ENCODE results near the gene CACNA1B.

CACNA1B gene

GRCh38 chr9:137924169-137924568, 46.6 kb downstream of the CACNA1B start:
- no peak for DNase-seq

DNA sequence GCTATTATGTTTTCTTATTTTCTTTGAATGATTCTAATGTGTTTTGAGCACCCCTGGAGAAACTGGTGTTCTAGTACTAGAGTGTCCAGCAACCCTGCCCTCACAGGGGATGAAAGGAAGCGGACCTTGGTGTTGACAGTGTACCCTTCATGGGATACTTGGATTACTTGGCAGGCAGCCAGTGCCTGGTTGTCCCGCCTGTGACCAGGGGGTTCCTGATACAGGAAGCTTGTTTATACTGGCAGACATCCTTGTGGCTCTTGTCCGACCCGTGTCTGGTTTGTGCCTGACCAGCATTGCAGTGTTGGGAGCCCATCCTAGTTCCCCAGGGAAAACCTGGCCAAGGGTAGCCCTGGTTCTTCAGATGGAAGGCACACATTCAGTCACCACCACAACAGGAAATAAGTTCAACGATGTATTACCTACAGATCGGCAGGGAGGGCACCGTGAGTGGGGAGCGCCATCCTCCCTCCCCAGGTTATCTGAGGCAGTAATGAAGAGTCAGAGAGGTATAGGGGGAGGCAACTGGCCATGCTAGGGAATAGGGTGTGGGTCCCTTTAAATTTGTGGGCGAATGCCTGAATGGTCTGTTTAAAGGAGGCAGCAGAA, 47.3 kb downstream of the CACNA1B start:
- DNase-seq, result no peak

DNA sequence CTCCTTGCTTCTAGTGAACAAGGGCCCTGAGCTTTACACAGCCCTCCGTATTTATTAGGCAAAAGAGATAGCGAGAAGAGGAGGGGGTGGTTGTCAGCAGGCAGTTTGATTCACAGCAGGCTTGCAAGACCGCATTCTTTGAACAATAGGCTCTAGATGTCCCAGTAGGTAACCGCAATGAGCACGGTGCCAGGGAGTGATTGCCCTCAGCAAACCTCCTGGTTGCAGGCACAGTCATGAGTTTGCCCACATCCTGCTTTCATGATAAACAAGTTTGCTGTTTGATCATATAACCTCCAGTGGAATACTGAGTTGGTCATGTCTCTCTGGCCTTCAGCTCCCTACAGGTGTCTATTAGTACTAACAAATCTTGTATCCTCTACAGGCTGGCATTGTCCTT, 66.1 kb downstream of the CACNA1B start:
- no peak for DNase-seq

- no peak for DNase-seq
Observed at GRCh38 chr9:137945581-137945980, 68.0 kb downstream of the CACNA1B start.

- no peak for DNase-seq
Observed at GRCh38 chr9:137946993-137947392, 69.4 kb downstream of the CACNA1B start.

- no peak for DNase-seq
Observed at GRCh38 chr9:137948642-137949041, 71.1 kb downstream of the CACNA1B start.

- no peak for DNase-seq
Observed at GRCh38 chr9:137949260-137949659, 71.7 kb downstream of the CACNA1B start.

DNA sequence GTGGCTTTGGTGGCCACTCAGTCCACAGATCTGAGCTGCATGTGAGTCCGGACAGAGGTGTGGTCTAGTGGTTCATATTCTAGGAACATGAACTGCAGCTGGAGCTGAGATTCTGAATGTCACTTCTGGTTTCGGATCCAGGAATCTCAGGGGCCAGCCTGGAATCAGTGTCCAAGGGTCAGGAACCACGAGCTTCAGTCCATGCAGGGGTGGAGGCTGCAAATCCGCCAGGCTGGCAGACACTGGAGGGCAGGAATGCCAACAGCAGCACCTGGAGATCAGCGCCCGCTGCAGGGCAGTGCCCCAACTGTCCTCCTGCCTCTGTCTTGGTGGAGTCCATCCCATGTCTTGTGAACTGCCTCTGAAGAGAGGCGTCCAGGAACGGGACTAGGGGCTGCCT, 73.5 kb downstream of the CACNA1B start:
- DNase-seq, result no peak

DNA sequence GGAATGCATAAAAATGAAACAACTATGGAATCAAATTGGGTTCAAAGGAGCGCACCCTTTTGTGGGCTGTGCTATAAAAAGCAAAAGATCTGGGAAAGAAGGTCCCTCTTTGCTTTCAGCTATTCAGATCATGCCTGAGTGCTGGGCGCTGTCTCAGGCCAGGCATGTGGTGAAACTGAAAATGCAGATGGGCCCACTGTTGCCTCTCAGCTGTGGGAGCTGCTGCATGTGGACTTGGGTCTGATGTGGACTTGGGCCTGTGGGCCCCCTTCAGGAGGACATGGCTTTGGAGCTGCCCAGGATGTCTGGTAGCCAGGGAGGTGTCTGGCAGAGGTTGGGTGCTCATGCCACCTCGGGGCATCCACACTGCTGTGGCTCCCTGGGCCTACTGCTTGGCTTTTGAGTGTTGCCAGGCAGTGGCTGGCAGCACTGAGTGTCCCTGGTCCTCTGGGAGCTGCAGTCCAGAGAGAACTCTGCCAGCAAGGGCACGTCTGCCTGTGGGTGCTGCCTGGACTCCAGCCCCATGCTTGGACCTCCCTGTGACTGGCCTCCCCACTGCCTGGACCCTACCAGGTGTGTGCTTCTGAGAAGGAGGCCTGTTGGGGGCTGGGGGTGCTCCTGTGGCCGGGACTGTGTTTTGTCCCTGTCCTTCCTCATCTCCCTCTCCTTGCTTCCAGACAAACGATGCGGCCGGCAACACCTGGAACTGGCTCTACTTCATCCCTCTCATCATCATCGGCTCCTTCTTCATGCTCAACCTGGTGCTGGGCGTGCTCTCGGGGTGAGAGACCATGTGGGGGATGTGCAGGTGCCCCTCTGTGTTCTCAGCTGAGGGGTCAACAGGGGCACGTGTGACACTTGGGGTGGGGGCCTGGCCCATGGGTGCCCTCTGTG, 74.3 kb downstream of the CACNA1B start:
- no peak for DNase-seq

GRCh38 chr9:137952976-137953666, 75.5 kb downstream of the CACNA1B start:
- no peak for DNase-seq

DNA sequence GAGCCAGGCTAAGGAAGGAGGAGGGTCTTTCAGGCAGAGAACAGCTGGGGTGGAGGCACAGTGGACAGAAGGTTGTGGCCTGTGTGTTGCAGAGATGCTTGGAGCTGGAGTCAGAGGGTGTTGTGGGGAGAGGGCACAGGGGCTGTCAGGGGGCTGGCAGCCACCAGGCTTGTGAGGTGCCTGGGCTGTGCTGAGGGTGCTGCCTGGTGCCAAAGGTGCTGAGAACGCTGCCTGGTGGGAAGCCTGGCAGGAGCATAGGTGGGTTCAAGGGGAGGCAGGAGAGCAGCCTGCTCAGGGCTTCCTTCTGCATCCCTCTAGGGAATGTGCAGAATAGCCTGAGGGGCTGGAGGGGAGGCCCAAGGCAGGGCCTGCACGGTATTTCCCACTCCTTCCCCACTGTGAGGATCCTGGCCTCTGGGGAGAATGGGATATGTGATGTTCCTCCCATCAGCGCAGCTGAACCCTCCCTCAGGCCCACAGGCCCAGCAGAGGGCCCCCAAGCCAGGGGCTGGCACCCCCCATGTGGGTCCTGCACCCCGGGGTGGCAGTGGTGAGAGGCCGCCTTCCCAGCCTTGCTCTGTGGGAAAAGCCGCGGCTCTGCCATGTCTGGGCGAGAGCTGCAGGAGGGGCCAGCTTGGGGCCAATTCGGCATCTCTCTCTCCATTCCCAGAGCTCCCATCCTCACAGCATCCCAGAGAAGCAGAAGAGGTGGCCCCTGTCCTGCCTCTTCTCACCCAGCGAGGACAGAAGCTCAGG, 76.3 kb downstream of the CACNA1B start:
- no peak for DNase-seq

GRCh38 chr9:137955224-137955570, 77.6 kb downstream of the CACNA1B start:
- DNase-seq, result no peak

GRCh38 chr9:137955586-137955985, 78.0 kb downstream of the CACNA1B start:
- no peak for DNase-seq

DNA sequence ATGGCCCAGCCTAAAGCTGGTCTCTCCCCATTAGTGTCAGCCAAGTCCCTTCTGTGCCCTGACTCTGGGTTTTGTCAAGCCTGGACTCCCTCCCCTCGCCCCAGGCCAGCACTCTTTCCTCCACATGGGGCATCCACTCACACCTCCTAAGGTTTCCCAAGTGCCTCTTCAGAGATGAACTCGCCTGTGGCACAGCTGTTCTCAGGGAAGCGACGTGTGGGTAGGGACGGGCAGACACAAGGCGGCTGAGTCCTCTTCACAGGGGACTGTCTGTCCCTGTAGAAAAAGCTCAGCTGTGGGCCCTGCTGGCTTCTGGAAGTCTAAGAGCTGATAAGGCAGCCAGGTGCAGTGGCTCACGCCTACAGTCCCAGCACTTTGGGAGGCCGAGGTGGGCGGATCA, 78.5 kb downstream of the CACNA1B start:
- no peak for DNase-seq

DNA sequence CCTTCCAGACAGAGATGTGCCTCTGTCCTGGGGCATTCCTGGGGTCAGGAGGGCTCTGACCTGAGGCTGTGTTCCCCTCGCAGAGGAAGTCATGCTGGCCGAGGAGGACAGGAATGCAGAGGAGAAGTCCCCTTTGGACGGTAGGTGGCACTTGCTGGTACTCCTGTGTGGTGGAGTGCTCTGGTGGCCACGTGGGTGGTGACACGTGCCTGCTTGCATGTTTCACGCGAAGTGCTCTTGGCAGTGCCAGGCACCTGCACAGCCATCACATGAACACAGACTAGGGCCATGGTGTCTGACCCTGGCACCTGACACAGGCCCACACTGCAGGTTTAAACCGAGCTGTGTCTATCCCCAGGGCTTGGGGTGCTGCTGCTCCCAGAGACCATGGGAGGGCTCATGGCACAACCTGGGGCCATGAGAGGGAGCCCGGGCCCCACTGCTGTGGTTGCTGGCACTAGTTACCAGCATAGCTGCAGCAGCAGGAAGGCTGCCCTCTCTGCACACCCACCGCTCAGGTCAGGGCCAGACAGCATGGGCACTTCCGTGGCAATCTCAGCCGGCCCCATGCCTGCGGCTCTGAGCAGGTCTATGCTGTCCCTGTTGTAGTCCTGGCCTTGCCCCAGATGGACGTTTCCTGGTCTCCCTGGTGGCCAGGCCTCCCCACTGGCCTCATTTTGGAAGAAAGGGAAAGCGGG, 79.3 kb downstream of the CACNA1B start:
- DNase-seq, result no peak

DNA sequence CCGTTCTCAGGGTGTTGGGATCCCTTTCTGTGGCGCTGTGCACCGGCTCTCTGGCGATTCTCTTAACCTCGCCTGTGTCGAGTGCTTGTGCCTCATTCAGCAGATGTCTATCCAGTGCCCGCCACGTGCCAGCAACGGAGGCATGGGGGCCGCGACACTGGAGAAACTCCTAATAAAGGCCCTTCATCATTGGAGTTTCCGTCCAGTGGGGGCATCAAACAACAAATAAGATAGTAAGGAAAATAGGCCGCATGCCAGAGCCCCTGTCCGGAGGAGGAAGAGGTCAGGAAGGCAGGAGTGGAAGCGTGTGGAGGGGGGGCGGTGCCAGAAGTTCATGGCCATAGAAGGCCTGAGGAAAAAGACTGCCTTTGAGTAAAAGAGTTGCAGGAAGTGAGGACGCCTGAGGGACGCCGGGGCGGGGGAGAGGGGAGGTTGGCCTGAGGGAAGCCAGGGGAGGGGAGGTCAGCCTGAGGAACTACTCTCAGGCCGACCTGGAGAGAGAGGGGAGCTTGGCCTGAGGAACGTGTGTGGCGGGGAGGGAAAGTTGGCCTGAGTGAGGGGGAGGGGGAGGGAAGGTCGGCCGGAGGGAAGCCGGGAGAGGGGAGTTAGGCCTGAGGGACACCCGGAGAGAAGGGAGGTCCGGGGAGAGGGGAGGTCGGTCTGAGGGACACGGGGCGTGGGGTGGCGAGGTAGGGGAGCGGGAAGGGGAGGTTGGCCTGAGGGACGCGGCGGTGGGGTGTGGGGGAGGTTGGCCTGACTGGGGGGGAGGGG, 82.2 kb downstream of the CACNA1B start:
- no peak for DNase-seq

DNA sequence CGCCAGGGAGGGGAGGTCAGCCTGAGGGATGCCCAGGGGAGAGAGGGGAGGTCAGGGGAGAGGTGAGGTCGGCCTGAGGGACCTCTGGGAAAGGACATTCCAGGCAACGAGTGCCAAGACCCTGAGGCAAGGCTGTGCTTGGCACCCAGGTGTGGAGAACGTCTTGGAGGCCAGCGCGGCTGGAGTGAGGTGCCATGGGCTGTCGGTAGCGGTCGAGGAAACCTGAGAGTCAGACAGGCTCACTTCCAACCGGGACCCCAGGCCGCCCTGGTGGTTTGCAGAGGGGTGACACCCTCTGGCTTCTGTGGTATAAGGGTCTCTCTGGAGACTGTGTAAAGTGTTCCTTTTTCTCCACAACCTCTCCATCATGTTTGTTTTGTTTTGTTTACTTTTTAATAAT, 82.9 kb downstream of the CACNA1B start:
- DNase-seq, result no peak

DNA sequence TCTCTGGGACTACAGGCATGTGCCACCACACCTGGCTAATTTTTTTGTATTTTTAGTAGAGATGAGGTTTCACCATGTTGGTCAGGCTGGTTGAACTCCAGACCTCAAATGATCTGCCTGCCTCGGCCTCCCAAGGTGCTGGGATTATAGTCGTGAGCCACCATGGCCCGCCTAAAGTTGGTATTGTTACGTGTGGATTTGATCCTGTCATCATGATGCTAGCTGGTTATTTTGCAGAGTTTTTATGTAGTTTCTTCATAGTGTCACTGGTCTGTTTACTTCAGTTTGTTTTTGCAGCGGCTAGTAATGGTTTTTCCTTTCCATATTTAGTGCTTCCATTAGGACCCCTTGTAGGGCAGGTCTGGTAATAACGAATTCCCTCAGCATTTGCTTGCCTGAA, 85.9 kb downstream of the CACNA1B start:
- no peak for DNase-seq

DNA sequence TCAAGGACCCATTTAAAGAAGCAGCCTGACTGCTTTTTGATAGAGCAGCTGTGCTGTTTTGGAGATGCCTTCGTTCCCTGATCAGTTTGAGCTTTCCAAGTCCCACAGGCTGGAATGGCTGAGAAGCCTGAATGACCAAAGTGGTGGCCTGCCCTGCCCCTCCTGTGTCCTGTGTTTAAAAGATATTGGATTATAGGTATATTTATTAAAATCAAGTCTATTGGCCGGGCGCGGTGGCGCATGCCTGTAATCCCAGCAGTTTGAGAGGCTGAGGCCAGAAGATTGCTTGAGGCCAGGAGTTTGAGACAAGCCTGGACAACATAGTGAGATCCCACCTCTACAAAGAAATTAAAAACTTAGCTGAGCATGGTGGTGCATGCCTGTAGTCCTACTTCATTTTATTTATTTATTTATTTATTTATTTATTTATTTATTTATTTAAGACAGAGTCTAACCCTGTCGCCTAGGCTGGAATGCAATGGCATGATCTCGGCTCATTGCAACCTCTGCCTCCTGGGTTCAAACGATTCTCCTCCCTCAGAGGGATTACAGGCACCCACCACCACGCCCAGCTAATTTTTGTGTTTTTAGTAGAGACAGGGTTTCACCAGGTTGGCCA, 87.7 kb downstream of the CACNA1B start:
- DNase-seq, result no peak

DNA sequence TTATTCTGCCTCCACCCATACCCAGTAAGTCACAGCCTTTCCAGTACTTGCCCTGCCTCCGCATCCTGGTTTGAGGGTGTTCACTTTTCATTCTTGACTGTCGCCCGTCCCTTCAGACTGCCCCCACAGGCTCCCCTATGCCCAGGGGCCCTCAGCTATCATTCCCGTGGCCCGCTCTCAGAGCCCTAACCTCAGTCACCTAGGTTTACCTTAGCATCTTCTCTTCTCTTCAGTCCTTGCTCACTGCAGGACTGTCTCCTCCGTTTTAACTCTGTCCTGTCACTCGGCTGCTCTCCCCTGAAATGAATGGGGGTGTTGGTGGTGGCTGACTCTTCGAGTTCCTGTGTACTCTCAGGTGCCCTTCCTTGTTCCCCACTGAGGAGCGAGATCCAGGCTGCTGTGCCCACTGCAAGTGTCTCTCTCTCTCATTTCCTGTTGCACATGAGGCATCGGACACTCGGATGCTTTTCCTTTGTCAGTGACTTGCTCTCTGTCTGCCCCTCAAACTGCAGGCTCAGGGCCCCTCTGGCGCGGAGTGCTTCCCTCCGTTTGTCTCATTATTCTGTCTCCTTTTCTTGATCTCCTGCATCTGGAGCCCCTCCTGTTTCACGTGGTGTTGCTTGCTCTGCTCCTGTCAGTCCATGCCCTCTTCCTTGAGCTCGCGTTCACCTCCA, 89.8 kb downstream of the CACNA1B start:
- DNase-seq, result no peak

- DNase-seq, result no peak
Observed at GRCh38 chr9:137968235-137968634, 90.7 kb downstream of the CACNA1B start.
